HCT116 (cell line): Measurements from ENCODE around the gene GSC2.

Experiments
- EZH2 ChIP-seq: fragments of 200-600 bp; sonication (generic); IDR thresholded peaks from 2 replicates; pipeline ENCODE4 v1.6.1; 2017; ENCODE audit warnings: antibody characterized with exemption, mixed run types
- POLR2A ChIP-seq: IDR thresholded peaks from 2 replicates; pipeline ENCODE4 v1.7.0; 2011; ENCODE audit warnings: borderline replicate concordance; ENCODE audit not compliant: insufficient read depth, insufficient read length; ENCODE audit errors: extremely low read depth
- REST ChIP-seq: IDR thresholded peaks from 2 replicates; pipeline ENCODE4 v1.6.1; 2012; ENCODE audit warnings: low read depth
- TF ChIP-seq, protein P1 (sequence below), 3 experiments: fragments of 200-600 bp in 1 of 3; sonication (generic) in 1 of 3; IDR thresholded peaks in 2 of 3; conservative IDR thresholded peaks in 1 of 3; 2 replicates each; pipeline ENCODE4 v1.5.1; 2012 to 2017; ENCODE audit warnings: low read depth in 2 of 3, low read length in 2 of 3, antibody characterized with exemption in 1 of 3, borderline replicate concordance in 1 of 3, control low read depth in 1 of 3, mild to moderate bottlenecking in 1 of 3, mixed read lengths in 1 of 3, mixed run types in 1 of 3, moderate library complexity in 1 of 3; ENCODE audit not compliant: insufficient read depth in 1 of 3
- TF ChIP-seq, protein P2 (sequence below): IDR thresholded peaks from 2 replicates; pipeline ENCODE4 v1.6.1; 2012

- TF ChIP-seq, protein P1, sequence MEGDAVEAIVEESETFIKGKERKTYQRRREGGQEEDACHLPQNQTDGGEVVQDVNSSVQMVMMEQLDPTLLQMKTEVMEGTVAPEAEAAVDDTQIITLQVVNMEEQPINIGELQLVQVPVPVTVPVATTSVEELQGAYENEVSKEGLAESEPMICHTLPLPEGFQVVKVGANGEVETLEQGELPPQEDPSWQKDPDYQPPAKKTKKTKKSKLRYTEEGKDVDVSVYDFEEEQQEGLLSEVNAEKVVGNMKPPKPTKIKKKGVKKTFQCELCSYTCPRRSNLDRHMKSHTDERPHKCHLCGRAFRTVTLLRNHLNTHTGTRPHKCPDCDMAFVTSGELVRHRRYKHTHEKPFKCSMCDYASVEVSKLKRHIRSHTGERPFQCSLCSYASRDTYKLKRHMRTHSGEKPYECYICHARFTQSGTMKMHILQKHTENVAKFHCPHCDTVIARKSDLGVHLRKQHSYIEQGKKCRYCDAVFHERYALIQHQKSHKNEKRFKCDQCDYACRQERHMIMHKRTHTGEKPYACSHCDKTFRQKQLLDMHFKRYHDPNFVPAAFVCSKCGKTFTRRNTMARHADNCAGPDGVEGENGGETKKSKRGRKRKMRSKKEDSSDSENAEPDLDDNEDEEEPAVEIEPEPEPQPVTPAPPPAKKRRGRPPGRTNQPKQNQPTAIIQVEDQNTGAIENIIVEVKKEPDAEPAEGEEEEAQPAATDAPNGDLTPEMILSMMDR (IDR thresholded peaks at IDR 0.05 in 2 of 3, conservative IDR thresholded peaks at IDR 0.05 in 1 of 3; ENCODE audit: borderline replicate concordance in 1 of 3, insufficient read depth in 1 of 3, low read depth in 2 of 3, low read length in 2 of 3) = no peak
- TF ChIP-seq EZH2 (no peak), POLR2A (no peak), REST (no peak)
- TF ChIP-seq, protein P2, sequence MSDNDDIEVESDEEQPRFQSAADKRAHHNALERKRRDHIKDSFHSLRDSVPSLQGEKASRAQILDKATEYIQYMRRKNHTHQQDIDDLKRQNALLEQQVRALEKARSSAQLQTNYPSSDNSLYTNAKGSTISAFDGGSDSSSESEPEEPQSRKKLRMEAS = no peak
Measured at GRCh38 chr22:19119949-19120348, 30.1 kb downstream of the GSC2 start.
